GM03348 (cell line): Measurements from ENCODE around the gene ARID5B.

Source experiments
- DNase-seq: peaks from one replicate; pipeline ENCODE4 v3.0.0; 2012; ENCODE audit warnings: low spot score

Gene ARID5B

DNA sequence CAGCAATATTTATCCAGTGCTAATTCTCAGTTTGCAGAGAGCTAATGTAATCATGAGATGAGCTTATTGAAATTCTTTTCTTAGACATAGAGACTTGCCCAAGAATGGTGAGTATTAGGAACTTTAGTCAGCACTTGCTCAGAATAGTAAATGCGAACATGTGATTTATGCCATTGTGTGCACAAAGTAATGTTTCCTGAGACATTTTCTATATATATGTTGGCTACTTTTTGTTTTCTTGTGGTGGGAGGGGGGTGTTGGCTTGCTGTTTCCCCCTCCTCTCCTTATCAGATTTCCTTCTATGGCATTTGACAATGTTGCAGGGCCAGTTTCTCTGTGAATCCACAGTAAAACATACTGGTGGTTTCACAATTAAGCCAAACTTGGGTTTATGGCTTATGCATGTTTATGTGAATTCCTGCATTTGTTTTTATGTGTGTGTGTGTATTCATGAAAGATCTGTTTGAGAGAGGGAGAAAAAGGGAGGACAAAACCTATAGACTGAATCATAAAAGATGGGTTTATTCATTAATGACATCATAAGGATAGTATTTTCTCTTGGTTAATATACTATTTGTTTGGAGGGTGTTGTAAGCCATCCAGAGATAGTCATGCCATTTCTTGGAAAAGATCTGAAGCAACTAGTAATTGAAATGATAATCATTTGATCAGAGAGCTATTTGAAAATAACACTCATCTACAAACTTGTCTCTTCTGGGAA is 36.3 kb downstream of the ARID5B start:
- peak; percentile 42 for DNase-seq

DNA sequence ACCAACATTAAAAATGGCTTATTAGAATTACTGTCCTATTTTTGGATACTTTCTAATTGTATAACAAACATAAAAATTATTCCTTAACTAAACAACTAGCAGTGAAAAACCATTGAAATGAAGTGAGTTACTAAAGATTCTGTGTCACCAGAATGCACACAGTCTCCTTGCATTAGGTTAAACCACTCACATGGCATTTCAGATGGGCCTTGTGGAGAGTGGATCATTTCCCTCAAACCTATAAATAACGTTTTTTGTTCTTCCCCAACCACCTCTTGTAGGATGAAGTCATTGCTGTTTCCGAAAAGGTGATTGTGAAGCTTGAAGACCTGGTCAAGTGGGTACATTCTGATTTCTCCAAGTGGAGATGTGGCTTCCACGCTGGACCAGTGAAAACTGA is 38.4 kb downstream of the ARID5B start:
- no peak for DNase-seq

DNA sequence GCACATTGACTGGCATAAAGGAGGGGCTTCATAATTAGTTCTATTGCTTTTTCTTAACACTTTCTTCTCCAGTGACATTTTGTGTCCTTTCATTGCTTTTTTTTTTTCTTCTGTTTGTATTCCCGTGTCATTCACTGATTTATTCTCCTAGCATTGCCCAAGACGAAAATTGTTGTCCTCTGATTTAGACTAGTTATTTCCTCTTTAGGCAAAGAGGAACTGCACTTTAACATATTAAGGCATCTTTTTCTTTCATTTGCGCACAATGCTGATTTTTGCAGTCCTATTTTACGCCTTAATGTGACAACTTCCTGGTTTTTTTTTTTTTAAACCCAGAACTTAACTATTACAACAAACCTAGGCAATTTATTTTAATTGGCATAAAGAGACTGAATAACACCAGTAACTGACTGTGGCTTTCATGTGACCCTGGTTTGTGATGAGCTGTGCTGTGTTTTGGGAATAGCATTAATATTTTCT is 39.7 kb downstream of the ARID5B start:
- no peak for DNase-seq

GRCh38 chr10:61942604-61943461 is 41.3 kb downstream of the ARID5B start:
- DNase-seq = peak; percentile 52

DNA sequence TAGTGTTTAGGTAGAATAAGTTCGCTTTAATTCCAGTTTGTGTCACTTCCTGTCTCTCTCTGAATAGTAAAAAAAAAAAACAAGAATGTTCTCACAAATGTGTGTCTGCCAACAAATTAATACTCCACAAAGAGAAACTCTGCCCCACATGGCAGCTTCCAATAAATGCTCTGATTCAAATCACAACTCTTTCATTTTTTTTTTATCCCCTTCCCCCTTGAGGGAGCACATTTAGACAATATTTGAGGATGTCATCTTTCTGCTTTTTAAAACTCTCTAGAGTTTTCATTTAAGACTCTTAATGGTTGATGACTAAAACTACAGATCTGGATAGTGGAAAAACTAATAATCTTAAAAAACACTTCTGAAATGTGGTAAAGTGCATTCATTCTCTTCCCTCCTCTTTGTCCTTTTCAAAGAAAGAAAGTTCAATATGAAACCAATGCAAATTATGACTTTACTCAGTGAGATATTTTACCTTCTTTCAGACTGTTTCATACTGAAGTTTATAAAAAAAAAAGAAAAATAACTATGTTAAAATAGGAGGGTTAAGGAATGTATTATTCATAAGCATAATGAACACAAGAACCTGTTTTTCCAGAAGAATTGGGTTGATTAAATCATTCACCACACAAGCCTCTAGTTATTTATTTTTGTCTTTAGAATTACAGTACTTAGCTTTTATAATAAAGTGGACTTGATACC is 42.3 kb downstream of the ARID5B start:
- DNase-seq = peak; percentile 47

DNA sequence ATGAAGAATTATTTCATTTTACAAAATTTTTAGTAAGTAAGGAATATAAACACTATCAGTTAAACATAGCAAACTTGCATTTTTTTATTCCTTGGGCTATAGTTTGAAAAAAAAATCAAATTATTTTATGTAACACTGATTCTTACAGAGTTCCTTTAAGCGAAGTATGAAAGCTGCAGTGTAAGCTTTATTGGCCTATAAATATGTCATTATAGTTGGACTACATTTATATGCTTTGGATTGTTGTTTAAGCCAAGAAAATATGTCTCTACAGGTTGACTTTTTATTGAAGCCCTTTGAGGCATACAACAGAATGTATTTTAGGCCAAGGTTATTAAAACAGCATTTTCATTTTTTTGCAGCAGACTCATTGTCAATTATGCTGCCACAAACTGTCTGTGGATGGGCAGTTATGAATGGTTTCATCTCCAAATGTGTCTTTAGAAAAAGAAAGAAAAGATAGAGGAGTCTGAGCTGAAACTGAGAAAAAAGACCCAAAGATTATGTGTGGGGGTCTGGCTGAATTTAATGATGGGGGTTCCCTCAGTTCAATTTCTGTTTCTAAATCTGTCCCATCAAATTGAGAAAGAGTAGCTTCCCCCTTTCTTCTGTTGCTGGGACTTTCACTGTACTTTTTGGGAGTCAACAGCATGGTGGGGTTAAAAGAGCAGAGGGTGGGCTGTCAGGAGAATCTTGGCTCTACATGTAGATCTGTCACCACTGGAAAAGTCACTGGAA is 43.1 kb downstream of the ARID5B start:
- no peak for DNase-seq

DNA sequence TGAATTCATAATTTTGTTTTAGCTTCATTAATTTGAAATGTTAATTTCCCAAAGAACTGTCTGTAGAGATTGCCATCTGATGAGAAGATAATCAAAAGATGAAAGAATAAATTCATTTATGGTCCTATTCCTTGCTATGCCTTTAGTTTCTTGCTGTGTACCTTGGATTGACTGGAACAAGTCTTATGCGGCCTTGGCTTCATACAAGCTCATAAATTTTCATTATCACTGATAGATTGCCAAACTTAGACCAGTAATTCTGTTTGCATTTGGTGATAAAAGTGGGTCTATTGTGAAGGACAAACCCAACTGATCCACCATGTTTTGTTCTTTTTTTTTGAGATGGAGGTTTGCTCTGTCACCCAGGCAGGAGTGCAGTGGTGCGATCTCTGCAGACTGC is 48.2 kb downstream of the ARID5B start:
- DNase-seq = no peak

DNA sequence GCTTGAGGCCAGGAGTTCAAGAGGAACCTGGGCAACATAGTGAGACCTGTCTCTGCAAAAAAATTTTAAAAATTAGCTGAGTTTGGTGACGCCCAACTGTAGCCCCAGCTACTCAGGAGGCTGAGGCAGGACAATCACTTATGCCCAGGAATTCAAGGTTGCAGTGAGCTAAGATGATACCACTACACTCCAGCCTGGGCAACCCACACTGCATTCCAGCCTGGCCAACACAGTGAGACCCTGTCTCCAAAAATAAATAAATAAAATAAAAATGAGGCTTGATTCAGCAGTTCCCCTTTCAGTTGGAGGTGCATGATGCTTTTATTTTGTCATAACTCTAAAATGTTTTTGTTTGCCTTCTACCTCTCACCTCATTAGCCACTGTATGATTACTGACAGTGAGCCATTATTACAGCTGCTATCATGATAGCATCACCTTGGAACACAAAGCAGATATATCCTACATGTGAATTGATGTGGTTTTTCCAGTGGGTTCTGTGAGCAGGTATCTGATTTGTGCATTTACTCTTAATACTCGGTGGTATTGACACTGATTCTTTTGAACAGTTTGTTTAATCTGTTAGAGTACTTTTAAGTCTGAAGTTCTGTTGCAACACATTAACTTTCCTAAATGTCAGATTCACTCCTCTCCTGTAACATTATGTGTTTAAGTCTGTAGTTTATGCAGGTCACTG is 49.1 kb downstream of the ARID5B start:
- DNase-seq = no peak

DNA sequence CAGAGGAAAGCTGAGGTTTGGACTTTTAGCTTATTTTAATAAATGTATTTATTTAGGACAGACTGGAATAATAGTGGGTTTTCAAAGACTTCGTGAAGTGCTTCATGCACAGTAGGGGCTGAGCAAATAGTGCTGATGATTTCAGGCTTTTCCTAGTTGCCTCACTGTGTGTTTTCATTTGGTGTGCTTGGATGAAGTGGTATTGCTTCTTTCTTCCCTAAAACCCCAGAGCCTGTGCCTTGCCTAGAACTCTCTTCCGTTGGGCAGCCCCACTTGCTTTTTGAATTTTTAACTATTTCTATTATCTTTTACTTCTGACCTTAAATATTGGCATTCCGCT is 49.6 kb downstream of the ARID5B start:
- DNase-seq = no peak

- no peak for DNase-seq
These were observed 50.7 kb downstream of the ARID5B start for GRCh38 chr10:61952028-61952674.

- no peak for DNase-seq
These were observed 51.7 kb downstream of the ARID5B start for GRCh38 chr10:61953183-61953582.

DNA sequence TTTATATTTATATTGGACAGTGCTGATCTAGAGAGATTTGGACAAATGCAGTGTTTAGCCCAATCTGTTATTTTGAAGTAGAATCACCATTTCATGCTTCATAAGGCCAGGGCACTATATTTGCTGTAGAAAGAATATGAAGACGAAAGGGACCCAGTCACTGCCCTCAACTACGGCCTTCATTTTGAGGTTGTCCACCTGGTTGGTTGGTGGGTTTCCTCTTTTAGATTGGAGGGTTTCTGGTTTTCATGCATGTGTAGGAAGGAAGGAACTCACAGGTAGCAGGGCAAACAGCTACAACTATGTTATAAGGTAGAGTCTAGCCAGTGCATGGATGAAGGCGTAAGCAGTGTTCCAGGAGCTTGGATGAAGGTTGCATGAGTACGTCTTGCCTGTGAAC is 56.3 kb downstream of the ARID5B start:
- DNase-seq = no peak

- DNase-seq = no peak
These were observed 56.8 kb downstream of the ARID5B start for GRCh38 chr10:61958311-61958710.

DNA sequence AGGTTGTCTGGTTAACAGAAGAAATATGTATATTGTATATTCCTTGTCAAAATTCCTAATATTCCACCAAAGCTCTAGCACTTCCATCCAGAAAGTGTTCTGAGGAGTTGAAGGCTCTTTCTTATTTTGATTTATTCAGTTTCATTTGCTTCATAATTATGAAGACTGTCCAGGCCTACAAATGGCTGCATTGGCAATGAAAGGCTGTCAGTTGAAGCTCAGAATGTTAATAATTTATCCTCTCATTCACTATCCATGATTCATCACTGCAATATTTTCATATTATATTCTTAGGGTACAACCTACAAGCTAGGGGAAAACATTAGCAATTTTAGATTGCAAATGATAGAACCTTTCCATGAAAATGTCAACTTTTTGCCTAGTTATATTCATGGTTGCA is 57.3 kb downstream of the ARID5B start:
- no peak for DNase-seq

DNA sequence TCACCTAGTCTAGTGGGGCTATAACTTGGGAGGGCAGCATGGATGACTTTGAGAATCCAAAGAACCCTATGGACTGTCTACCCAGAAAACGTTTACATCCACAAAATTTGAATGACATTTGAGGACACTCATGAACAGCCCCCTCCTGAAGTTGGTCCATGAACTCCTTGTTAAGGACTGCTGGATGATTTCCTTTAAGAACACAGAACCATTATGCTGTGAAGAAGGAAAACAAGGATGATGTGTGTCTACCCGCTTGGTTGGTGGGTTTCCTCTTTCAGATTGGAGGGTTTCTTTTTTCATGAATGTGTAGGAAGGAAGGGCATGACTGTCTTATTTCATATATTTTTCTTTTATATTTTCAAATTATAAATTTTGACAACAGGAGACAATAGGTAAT is 58.3 kb downstream of the ARID5B start:
- no peak for DNase-seq

GRCh38 chr10:61960396-61961120 is 59.1 kb downstream of the ARID5B start:
- DNase-seq = no peak

DNA sequence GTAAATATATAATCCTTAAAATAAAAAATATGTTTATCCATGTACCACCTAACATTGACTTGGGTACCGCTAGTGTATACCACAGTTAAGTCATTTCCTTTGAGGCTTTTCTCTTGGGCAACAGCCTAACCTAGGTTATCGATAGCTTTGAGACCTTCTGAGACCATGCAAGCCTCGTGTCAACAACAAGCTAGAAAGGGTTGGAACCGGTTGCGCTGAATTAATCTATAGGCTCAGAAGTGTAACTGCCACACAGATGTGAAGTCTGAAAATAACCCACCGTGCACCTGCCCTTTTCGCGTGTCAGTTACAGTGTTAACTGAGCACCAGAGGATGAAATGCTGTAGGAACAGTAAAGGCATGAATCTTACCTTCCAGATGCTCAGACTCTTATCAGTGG is 59.8 kb downstream of the ARID5B start:
- no peak for DNase-seq

DNA sequence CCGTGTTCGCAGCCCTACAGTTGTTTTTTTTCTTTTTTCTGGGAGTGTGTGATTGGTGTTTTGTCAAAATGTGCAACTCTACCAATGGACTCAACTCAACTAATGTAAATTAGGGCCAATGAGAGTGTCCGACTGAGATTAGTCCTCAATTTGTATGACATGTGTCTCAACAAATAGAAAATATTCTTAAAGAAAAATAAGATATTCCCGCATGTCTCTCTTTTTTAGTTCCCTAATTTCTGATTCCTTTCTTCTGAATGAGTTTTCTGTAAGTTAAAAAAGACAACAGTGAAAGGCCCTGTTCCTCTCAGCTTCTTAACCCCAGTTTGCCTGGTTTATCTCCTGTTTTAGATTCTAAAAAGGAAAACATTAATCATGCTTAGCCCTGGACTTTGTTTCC is 61.5 kb downstream of the ARID5B start:
- no peak for DNase-seq

DNA sequence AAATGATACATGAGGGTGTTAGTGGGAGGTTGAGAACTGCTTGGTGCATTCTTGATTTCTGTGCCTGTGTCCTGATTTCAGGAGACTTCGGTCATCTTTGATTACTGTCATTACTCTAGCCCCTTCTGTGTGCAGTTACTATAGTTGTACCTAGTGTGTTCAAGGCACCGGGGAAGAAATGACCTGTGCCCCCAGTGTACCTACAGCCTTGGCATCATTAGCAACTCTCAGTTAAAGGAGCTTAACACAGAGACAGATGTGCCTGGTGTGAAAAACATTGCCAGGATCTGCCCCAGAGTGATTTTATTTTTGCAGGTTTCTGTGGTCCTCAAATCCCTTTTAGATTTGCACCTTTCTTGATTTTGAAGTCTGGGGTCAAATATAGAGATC is 62.2 kb downstream of the ARID5B start:
- DNase-seq = no peak

- DNase-seq = no peak
These were observed 62.7 kb downstream of the ARID5B start for GRCh38 chr10:61964059-61964709.
